ENCODE results near the gene GALNT17. TPM values are rescaled to one million over a fixed set of nuclear protein-coding genes. Genes with fewer than 3 reads are reported as not detected.

GALNT17 gene
- total RNA-seq, 2 experiments from 2014 or later: not detected

DNA sequence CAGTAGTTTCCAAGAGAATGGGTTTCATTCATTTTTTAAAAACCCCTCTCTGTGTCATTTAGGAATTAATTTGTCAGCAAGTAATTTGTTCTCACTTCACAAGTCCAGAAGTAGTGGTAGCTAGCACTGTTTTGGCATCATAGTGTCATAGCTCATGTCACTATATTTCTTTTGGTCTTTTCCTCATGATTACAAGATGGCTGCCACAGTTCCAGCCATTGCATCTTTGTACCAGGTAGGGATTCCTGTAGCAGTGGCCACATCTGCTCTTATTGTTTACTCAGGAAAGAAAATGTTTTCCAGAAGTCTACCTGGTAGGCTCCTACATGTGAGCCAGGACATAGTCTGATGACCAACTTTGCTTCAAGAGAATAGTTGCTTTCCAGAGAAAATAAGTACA lies 16.2 kb downstream of the GALNT17 start:
- Histone ChIP-seq H3K27ac (ENCODE audit: low read depth in 1 of 2, low read length in 2 of 2) (no peak overlapping the region), H3K36me3 (ENCODE audit: insufficient read depth, low read length) (no peaks in the 10 kb centered on the region), H3K27me3 (ENCODE audit: control insufficient read depth in 1 of 2, insufficient read depth in 2 of 2, low read length in 2 of 2) (no peaks in the 10 kb centered on the region), H3K4me3 (ENCODE audit: low read length) (no peak overlapping the region), H3K9me3 (ENCODE audit: control insufficient read depth in 1 of 2, insufficient read depth in 1 of 2, low read length in 2 of 2) (peaks cover 6 to 47% of the 10 kb centered on the region in 2 experiments), H3K4me1 (ENCODE audit: insufficient read depth, low read length) (no peaks in the 10 kb centered on the region)
- intact Hi-C loops (cut with DNase I, micrococcal nuclease): no loop called here
- Mint-ChIP-seq H3K27ac (no peak overlapping the region), H3K9me3 (peaks cover 3% of the 10 kb centered on the region), H3K36me3 (ENCODE audit: low read depth) (no peaks in the 10 kb centered on the region), H3K27me3 (no peaks in the 10 kb centered on the region), H3K4me3 (no peak overlapping the region), H3K4me1 (ENCODE audit: low read depth) (no peaks in the 10 kb centered on the region)
- TF ChIP-seq, protein P1, sequence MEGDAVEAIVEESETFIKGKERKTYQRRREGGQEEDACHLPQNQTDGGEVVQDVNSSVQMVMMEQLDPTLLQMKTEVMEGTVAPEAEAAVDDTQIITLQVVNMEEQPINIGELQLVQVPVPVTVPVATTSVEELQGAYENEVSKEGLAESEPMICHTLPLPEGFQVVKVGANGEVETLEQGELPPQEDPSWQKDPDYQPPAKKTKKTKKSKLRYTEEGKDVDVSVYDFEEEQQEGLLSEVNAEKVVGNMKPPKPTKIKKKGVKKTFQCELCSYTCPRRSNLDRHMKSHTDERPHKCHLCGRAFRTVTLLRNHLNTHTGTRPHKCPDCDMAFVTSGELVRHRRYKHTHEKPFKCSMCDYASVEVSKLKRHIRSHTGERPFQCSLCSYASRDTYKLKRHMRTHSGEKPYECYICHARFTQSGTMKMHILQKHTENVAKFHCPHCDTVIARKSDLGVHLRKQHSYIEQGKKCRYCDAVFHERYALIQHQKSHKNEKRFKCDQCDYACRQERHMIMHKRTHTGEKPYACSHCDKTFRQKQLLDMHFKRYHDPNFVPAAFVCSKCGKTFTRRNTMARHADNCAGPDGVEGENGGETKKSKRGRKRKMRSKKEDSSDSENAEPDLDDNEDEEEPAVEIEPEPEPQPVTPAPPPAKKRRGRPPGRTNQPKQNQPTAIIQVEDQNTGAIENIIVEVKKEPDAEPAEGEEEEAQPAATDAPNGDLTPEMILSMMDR (IDR thresholded peaks at IDR 0.05): no peak
- ATAC-seq (ENCODE audit: poor library complexity) (no peak), DNase-seq (no peak)
- POLR2A ChIA-PET: no interaction called here
- CTCF ChIA-PET: no interaction called here

DNA sequence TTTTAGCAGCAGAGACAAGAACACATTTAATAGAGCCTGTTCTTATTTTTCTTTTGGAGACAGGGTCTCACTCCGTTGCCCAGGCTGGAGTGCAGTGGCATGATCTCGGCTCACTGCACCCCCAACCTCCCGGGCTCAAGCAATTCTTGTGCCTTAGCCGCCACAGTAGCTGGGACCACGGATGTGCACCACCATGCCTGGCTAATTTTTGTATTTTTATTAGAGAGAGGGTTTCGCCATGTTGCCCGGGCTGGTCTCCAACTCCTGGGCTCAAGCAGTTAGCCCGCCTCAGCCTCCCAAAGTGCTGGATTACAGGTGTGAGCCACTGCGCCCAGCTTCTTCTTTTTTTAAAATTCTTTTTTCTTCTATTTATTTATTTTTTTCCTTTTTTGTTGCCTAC lies 23.3 kb downstream of the GALNT17 start:
- peaks cover 0 to 44% of the 10 kb centered on the region in 2 experiments for H3K9me3 ChIP-seq (ENCODE audit: control insufficient read depth in 1 of 2, insufficient read depth in 1 of 2, low read length in 2 of 2)
- no peak overlapping the region for H3K4me3 Mint-ChIP-seq
- H3K36me3 ChIP-seq (ENCODE audit: insufficient read depth, low read length): no peaks in the 10 kb centered on the region
- H3K27me3 ChIP-seq (ENCODE audit: control insufficient read depth in 1 of 2, insufficient read depth in 2 of 2, low read length in 2 of 2): no peaks in the 10 kb centered on the region
- no peak overlapping the region for H3K27ac Mint-ChIP-seq
- no peak overlapping the region for H3K4me3 ChIP-seq (ENCODE audit: low read length)
- no peaks in the 10 kb centered on the region for H3K36me3 Mint-ChIP-seq (ENCODE audit: low read depth)
- peaks cover 5% of the 10 kb centered on the region for H3K9me3 Mint-ChIP-seq
- TF ChIP-seq, protein P1 (IDR thresholded peaks at IDR 0.05): no peak
- H3K27ac ChIP-seq (ENCODE audit: low read depth in 1 of 2, low read length in 2 of 2): no peak overlapping the region
- ChIA-PET CTCF (no interaction called here), POLR2A (no interaction called here)
- DNase-seq: no peak
- H3K4me1 Mint-ChIP-seq (ENCODE audit: low read depth): no peaks in the 10 kb centered on the region
- H3K27me3 Mint-ChIP-seq: no peaks in the 10 kb centered on the region
- no peaks in the 10 kb centered on the region for H3K4me1 ChIP-seq (ENCODE audit: insufficient read depth, low read length)
- intact Hi-C loops (cut with DNase I, micrococcal nuclease): no loop called here
- no peak for ATAC-seq (ENCODE audit: poor library complexity)

GRCh38 chr7:71157757-71158156 lies 25.8 kb downstream of the GALNT17 start:
- H3K4me3 Mint-ChIP-seq: no peak overlapping the region
- no peak for DNase-seq
- H3K4me3 ChIP-seq (ENCODE audit: low read length): no peak overlapping the region
- CTCF ChIA-PET: no interaction called here
- TF ChIP-seq, protein P1 (IDR thresholded peaks at IDR 0.05): no peak
- POLR2A ChIA-PET: no interaction called here
- H3K4me1 Mint-ChIP-seq (ENCODE audit: low read depth): no peaks in the 10 kb centered on the region
- intact Hi-C loops (cut with DNase I, micrococcal nuclease): no loop called here
- no peaks in the 10 kb centered on the region for H3K36me3 Mint-ChIP-seq (ENCODE audit: low read depth)
- H3K9me3 ChIP-seq (ENCODE audit: control insufficient read depth in 1 of 2, insufficient read depth in 1 of 2, low read length in 2 of 2): peaks cover 0 to 34% of the 10 kb centered on the region in 2 experiments
- H3K27me3 Mint-ChIP-seq: no peaks in the 10 kb centered on the region
- no peaks in the 10 kb centered on the region for H3K36me3 ChIP-seq (ENCODE audit: insufficient read depth, low read length)
- H3K27ac ChIP-seq (ENCODE audit: low read depth in 1 of 2, low read length in 2 of 2): no peak overlapping the region
- ATAC-seq (ENCODE audit: poor library complexity): no peak
- H3K4me1 ChIP-seq (ENCODE audit: insufficient read depth, low read length): no peaks in the 10 kb centered on the region
- H3K27me3 ChIP-seq (ENCODE audit: control insufficient read depth in 1 of 2, insufficient read depth in 2 of 2, low read length in 2 of 2): no peaks in the 10 kb centered on the region
- peaks cover 5% of the 10 kb centered on the region for H3K9me3 Mint-ChIP-seq
- no peak overlapping the region for H3K27ac Mint-ChIP-seq
